HG03025 (cell line): Measurements from ENCODE around the gene DMWD.

ENCODE experiments used
- ATAC-seq: cut with Tn5 transposase; IDR thresholded peaks from one replicate; pipeline ENCODE4 v1.9.1; 2021; ENCODE audit warnings: mild to moderate bottlenecking, moderate library complexity; ENCODE audit not compliant: unreplicated experiment, low FRiP score

Gene DMWD

GRCh38 chr19:45789035-45789786, 3.4 kb downstream of the DMWD start:
- ATAC-seq: no peak

GRCh38 chr19:45786533-45786894, 6.1 kb downstream of the DMWD start:
- no peak for ATAC-seq

GRCh38 chr19:45785781-45786532, 6.7 kb downstream of the DMWD start:
- ATAC-seq: no peak

- no peak for ATAC-seq
Measured at GRCh38 chr19:45785097-45785496, 7.5 kb downstream of the DMWD start.

GRCh38 chr19:45784096-45784495, 8.5 kb downstream of the DMWD start:
- ATAC-seq: no peak

GRCh38 chr19:45782820-45783785, 9.5 kb downstream of the DMWD start:
- no peak for ATAC-seq

GRCh38 chr19:45782162-45782691, 10.4 kb downstream of the DMWD start, which contains the start of gene DMPK:
DMPK (minus strand) TSS chr19:45782490; CDS start chr19:45782352, 138 bp downstream.
- ATAC-seq: no peak

GRCh38 chr19:45781214-45782161, 11.2 kb downstream of the DMWD start:
- no peak for ATAC-seq

- ATAC-seq: no peak
Measured at GRCh38 chr19:45780448-45781213, 12.0 kb downstream of the DMWD start.

- no peak for ATAC-seq
Measured at GRCh38 chr19:45780146-45780447, 12.5 kb downstream of the DMWD start.

GRCh38 chr19:45779231-45780145, 13.2 kb downstream of the DMWD start:
- no peak for ATAC-seq

- no peak for ATAC-seq
Measured at GRCh38 chr19:45778010-45778661, 14.5 kb downstream of the DMWD start.

- ATAC-seq: no peak
Measured at GRCh38 chr19:45777395-45777961, 15.2 kb downstream of the DMWD start.

GRCh38 chr19:45774765-45775164, 17.9 kb downstream of the DMWD start:
- ATAC-seq: no peak

GRCh38 chr19:45773384-45773783, 19.3 kb downstream of the DMWD start:
- no peak for ATAC-seq

- no peak for ATAC-seq
Measured at GRCh38 chr19:45772912-45773311, 19.7 kb downstream of the DMWD start.
